Peyer's patch (tissue), 4 donors: ENCODE results near the gene ATF2.
A peak's percentile ranks its signal among the peaks of the same experiment; 100 is the strongest.

Source experiments
- CTCF ChIP-seq, 6 experiments: fragments of 450-650 bp in 4 of 6; fragments of 200-600 bp in 2 of 6; sonication (generic) in 1 of 6; IDR thresholded peaks; one replicate each; pipeline ENCODE4 v1.5.1; 2017 to 2019; ENCODE audit warnings: antibody characterized with exemption in 6 of 6, mild to moderate bottlenecking in 3 of 6, moderate library complexity in 1 of 6
- POLR2A ChIP-seq, 2 donors: fragments of 450-650 bp; IDR thresholded peaks; one replicate each; pipeline ENCODE4 v1.5.1; 2017; ENCODE audit warnings: antibody characterized with exemption in 2 of 2, mild to moderate bottlenecking in 2 of 2, moderate library complexity in 2 of 2

DNA sequence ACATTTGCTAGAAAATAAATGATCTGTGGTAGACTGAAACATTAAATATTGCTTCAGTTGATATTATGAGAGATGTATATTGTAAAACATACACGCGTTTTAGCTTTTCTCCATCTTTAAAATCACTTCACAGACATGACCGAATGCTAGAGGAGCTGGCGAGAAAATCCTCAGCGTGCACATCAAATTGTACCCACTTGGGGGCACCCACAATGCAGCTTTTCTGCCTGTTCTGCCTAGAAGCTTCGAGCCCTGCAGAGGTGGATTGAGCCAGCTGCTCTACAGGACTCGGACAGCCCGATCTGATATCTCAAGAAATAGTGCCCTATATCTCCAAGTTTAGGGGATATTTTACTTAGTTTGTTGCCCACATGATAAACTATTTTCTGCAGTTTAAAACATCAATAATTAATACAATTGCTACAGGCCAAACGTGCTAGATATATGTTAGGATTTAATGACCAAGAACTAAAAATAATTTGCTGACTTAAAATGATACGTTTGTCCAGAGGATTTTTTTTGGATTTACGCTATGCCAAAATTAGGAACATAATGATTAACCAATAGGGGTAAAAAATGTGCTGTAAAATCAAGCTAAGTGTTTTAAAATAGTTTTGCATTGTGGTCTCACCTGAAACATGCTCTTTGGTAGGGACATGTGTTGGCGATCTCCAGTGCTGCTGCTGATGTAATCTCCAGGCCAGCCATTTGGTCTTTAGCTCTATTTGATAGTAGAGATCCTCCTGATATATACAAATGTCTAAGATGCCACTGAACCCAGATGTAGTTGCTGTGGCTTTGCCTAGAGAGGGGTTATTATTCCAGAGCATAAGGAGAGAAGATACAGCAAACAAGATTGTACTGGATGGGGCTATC lies 35.9 kb upstream of the ATF2 start:
- TF ChIP-seq CTCF (IDR thresholded peaks at IDR 0.05) = peak in 5 of 6 experiments; percentile 9 to 49 (median 43)
- no peak for TF ChIP-seq POLR2A (IDR thresholded peaks at IDR 0.05)
